Left renal cortex interstitium (tissue), 4 donors: Measurements from ENCODE around the gene NXN. TPM values are rescaled to one million over a fixed set of nuclear protein-coding genes. Genes with fewer than 3 reads are reported as not detected.
A peak's percentile ranks its signal among the peaks of the same experiment; 100 is the strongest.
"Not testable (repeated sequence)": the region's sequence is repeated elsewhere in the genome, so short reads cannot be mapped to it uniquely, and the experiment has no call there.

Experiments
- DNase-seq, 4 donors: peaks; one replicate each; pipeline ENCODE4 v3.0.0-alpha.2; 2013; ENCODE audit warnings: low read depth in 4 of 4, low spot score in 2 of 4, missing footprints in 1 of 4
- polyA plus RNA-seq, 4 donors: library from polyadenylated mRNA; unstranded; fragments of 120-200 nt; gene quantifications; one replicate each; pipeline ENCODE4 v1.2.1, GENCODE V29; 2013; ENCODE audit not compliant: insufficient read length in 4 of 4

The NXN gene
- polyA plus RNA-seq, 4 donors: 31.7 to 43.7 (median 39.7) TPM

DNA sequence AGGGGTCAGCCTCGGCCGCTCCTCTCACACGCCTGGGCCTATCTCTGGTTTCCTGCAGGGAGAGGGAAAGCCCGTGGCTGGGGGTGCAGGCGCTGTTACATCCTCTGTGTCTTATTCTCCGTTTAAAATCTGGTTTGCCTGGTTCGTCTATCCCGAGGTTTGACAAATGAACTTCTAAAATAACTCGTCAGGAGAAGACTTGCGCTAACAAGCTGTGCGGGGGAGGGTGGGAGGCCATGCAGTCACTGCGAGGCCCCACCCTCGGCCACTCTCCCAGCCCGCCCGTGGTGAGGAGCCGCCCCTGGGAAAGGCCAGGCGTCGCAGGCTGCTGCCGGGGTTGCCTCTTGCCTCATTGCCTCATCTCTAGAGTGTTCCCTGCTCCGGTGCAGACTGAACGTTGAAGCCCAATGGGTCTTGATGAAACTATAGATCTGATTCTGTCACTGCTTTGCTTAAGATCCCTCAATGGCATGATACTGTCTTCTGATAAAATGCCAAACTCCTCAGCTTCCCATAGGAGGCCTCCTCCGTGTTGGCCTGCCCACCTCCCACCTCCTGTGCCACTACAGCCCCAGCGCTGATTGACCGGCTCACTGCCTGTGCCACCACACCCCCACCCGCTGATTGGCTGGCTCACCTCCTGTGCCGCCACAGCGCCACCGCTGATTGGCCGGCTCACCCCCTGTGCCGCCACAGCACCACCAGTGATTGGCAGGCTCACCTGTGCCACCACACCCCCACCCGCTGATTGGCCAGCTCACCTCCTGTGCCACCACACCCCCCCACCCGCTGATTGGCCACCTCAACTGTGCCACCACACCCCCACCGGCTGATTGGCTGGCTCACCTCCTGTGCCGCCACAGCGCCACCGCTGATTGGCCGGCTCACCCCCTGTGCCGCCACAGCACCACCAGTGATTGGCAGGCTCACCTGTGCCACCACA is 189.4 kb downstream of the NXN start:
- DNase-seq: not testable (repeated sequence)

- DNase-seq: no peak
These were observed 190.3 kb downstream of the NXN start for GRCh38 chr17:789160-789840.

DNA sequence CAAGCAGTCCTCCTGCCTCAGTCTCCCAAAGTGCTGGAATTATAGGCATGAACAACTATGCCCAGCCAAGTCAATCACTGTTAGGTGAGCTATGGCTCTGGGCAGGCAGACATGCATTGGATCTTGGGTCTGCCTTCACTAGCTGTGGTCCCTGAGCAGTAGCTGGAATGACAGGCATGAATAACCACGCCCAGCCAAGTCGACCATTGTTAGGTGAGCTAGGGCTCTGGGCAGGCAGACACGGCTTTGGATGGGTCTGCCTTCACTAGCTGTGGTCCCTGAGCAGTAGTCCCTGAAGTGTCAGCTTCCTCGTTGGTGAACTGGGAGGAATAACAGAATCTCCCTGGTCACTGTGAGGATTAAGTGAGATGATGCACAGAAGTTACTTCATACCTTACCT is 191.0 kb downstream of the NXN start:
- no peak for DNase-seq

DNA sequence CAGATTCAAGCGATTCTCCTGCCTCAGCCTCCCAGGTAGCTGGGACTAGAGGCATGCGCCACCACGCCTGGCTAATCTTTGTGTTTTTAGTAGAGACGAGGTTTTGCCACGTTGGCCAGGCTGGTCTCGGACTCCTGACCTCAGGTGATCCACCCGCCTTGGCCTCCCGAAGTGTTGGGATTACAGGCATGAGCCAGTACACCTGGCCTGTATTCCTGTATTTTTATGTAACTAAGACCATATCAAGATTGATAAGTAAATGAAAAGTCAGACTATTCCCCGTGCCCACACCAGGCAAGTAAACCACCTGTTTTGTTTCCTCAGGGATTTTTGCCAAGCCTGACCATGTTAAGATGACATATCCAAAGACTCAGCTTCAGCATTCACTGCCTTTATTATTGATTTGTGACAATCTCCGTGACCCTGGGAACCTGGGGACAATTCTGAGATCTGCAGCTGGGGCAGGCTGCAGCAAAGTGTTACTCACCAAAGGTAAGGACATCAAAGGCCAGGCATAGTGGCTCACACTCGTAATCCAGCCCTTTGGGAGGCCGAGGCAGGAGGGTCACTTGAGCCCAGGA is 191.8 kb downstream of the NXN start:
- no peak for DNase-seq

DNA sequence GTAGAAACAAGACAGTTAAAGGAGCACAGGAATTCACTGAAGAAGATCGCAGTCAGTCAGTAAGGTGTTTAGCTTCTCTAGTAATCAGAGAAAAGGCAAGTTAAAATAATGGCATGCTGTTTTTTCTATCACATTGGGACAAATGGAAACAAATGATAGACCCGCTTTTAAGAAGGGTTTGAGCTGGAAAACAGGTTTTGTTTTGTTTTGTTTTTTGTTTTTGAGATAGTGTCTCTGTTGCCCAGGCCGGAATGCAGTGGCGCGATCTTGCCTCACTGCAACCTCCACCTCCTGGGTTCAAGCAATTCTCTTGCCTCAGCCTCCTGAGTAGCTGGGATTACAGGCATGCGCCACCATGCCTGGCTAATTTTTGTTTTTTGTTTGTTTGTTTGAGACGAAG is 193.7 kb downstream of the NXN start:
- DNase-seq: not testable (repeated sequence)

DNA sequence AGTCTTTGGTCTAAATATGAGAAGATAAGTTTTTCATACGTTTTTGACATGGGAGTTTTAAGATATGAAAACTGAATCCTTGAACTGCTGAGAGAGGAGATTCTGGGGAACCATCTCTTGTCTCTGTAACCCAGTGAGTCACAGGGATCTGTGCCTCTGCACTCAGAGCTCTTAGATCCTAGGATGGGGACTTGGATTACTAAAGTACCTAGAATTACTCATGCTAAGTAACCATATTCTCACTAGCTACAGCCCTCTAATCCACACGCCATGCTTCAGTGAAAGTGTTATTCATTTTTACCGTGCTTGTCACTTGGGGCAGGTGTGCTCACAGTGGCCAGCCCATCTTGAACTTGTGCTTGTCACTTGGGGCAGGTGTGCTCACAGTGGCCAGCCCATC is 195.4 kb downstream of the NXN start:
- no peak for DNase-seq

- peak; percentile 76 to 87 (median 80) for DNase-seq
These were observed 197.5 kb downstream of the NXN start, which contains the start of the genes GLOD4 and MRM3 for GRCh38 chr17:781805-782731. Gene GLOD4 (minus strand): TSS chr17:782280. CDS start chr17:782255, 25 bp downstream. Gene MRM3 (plus strand): TSS chr17:782353. CDS start chr17:782379, 26 bp downstream.

DNA sequence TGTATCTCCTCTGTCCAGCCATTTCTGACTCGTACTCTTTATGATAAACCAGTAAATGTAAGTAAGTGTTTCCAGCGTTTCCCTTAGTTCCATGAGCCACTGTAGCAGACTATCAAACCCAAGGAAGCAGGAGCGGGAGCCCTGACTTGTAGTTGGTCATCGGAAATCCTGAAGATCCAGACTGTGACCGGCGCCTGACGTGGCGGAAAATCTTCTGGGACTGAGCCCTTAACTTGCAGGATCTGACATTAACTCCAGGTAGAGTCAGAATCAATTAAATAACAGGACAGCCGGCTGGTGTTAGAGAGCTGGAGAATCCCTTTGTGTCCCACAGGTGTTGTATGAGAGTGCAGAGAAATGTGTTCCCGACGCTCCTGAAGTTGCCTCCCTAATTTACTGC is 201.5 kb downstream of the NXN start:
- DNase-seq: no peak

- DNase-seq: no peak
These were observed 205.3 kb downstream of the NXN start for GRCh38 chr17:774313-774584.

DNA sequence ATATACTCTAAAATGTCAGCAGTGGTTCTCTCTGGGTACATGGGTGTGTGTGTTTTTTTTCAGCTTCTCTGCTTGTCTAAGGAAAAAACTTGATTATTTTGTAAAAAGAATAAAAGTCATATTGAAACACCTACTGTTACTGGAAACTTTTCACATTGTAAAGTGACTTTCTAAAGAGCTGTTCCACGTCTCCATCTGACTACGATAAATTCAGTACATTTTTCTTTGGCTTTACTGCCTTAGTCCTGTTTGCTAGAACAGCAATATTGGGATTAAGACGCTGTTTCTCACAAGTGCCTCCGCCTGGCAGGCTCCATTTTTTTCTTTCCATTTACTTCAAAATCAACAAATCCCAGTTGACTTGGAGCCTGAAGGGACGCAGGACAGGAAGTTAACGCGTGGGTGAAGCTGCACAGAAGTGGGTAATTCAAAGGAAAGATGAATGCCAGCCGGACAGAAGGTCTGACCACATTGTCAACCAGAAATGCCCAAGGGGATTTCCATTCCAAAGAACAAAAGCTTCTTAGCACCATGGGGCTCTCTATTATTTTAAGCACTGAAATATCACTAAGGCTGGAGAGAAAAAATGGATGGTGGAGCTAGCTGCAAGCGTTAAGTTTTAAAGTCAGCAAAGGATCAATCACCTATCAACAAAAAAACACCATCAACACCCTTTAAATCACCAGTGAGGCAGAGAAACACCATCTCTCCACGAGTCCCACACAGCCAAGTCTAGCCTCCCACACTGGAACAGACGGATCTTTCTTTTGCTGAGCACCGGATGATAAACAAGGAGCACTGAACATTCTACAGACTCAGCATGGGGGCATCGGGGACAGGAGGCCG is 205.9 kb downstream of the NXN start:
- no peak for DNase-seq

DNA sequence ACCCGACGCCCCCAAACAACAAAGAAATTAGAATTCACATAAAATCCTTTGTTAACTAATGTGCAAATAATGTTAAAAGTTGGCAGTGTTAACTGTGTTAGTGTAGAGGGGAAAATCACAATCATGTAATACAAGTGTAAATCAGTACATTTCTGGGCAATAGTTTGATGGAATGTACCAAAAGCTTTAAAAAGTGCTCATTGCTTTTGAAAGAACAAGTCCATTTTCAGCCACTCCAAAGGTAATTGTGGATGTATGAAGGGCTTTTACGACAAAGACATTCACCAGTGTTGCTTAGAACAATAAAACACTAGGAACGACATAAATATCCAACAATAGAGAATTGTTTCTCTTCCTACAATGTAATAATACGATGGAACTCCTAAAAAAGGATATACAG is 206.6 kb downstream of the NXN start:
- DNase-seq: no peak

DNA sequence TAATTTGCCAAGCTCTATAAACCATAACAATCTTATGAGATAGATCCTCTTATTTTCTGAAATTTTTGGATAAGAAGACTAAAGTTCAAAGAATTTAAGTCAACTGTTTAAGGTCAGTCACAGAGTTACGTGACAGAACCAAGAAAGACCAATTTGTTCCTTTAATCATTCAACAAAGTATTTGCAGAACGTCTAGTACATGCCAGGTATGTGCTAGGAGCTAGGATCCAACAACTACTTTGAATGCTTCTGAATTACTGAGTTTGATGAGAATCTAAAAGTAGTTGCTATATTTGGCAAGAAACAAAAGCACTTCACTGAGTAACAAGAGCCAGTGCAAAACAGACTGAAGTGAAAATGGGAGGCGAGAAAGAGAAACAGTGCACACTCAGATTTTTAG is 212.5 kb downstream of the NXN start:
- DNase-seq: no peak

DNA sequence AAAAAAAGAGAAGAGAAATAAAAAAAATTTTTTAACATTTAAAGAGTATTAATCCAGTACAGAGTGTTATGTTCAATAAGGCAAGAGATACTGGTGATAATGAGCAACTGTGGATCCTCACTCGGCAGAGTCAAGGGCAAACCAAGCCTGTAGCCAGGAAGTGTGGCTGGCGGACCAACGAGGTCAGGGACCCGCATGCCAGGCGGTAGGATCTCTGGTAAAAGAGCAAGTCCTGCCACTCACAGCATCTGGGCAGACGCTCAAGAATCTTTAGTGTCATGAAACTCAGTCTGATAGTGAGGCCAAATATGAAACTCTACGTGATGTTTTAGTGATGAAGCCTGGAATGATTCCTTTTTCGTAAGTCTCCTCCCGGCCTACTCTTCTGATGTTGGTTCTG is 219.2 kb downstream of the NXN start:
- no peak for DNase-seq

- DNase-seq: no peak
These were observed 219.6 kb downstream of the NXN start for GRCh38 chr17:759964-760363.

DNA sequence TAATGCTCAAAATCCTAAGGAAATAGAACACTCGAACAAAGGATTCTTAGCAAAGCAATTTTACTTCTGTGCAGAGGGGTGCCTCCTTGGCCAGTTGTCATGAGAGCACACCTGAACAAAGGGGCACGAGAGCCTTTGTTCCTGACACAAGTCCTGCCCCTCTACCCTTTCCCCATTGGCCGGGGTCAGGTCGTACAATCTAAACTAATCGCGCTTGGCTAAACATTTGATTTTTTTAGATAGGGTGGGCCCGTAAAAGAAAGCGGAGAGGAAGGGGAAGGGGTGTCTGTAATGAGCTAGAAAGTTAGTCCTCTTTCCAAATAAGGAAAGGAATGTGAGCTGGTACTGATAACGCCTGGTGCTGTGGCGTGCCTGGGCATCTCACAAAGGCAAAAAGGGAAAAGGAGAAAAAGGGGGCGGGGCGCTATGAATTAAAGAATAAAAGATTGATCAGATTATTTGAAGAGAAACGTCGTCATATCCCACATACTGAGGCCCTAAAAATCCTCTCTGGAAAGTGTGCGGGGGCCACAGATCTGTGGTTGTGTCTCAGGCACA is 223.5 kb downstream of the NXN start:
- DNase-seq: not testable (repeated sequence)

GRCh38 chr17:755319-755961 is 224.1 kb downstream of the NXN start:
- DNase-seq: not testable (repeated sequence)

GRCh38 chr17:753418-753817 is 226.2 kb downstream of the NXN start:
- no peak for DNase-seq

- DNase-seq: peak in 1 of 4 donors; percentile 52
These were observed 226.9 kb downstream of the NXN start for GRCh38 chr17:752620-753219.
